Measurements from ENCODE around the gene GABBR2.

DNA sequence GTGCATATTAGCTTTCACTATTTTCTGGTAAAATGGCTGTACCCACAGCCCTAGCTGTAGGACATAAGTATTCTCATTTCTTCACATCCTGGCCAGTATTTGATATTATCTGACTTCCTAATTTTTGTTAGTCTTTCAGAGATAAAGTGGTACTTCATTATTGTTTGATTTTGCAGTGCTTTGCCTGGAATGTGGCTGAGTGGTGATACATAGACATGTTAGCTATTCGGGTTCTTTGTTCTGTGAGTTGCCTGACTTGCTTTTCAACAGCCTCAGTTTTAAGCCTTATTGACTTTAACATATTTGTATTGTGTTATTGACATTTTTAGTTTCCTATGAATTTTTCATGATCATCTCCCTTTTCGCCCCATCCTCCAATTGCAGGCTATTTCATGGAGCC, 161.1 kb downstream of the GABBR2 start:
- TF ChIP-seq, protein P1, sequence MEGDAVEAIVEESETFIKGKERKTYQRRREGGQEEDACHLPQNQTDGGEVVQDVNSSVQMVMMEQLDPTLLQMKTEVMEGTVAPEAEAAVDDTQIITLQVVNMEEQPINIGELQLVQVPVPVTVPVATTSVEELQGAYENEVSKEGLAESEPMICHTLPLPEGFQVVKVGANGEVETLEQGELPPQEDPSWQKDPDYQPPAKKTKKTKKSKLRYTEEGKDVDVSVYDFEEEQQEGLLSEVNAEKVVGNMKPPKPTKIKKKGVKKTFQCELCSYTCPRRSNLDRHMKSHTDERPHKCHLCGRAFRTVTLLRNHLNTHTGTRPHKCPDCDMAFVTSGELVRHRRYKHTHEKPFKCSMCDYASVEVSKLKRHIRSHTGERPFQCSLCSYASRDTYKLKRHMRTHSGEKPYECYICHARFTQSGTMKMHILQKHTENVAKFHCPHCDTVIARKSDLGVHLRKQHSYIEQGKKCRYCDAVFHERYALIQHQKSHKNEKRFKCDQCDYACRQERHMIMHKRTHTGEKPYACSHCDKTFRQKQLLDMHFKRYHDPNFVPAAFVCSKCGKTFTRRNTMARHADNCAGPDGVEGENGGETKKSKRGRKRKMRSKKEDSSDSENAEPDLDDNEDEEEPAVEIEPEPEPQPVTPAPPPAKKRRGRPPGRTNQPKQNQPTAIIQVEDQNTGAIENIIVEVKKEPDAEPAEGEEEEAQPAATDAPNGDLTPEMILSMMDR (conservative IDR thresholded peaks at IDR 0.05), result no peak
- no peak for TF ChIP-seq ZFX (IDR thresholded peaks at IDR 0.05)
